ENCODE results near the gene GNGT1.

The GNGT1 gene

GRCh38 chr7:93906267-93906666 lies at the start of gene GNGT1:
GNGT1 (plus strand) TSS chr7:93906567; CDS start chr7:93906747, 180 bp downstream.
- DNase-seq: no peak

GRCh38 chr7:93858857-93859256 lies 47.5 kb upstream of the GNGT1 start:
- DNase-seq: no peak

GRCh38 chr7:93860261-93860660 lies 46.1 kb upstream of the GNGT1 start:
- no peak for DNase-seq

- no peak for DNase-seq
Observed at GRCh38 chr7:93861325-93861949, 44.9 kb upstream of the GNGT1 start.

- DNase-seq: no peak
Observed at GRCh38 chr7:93862651-93863050, 43.7 kb upstream of the GNGT1 start.

- DNase-seq: no peak
Observed at GRCh38 chr7:93866886-93867285, 39.5 kb upstream of the GNGT1 start.

GRCh38 chr7:93873998-93874574 lies 32.3 kb upstream of the GNGT1 start:
- DNase-seq: no peak

GRCh38 chr7:93877742-93878141 lies 28.6 kb upstream of the GNGT1 start:
- no peak for DNase-seq

GRCh38 chr7:93879356-93879755 lies 27.0 kb upstream of the GNGT1 start:
- DNase-seq: no peak

GRCh38 chr7:93882468-93882867 lies 23.9 kb upstream of the GNGT1 start:
- no peak for DNase-seq

GRCh38 chr7:93883078-93883916 lies 23.1 kb upstream of the GNGT1 start:
- DNase-seq: no peak

- DNase-seq: no peak
Observed at GRCh38 chr7:93883917-93884345, 22.4 kb upstream of the GNGT1 start.

- DNase-seq: no peak
Observed at GRCh38 chr7:93884541-93884940, 21.8 kb upstream of the GNGT1 start.

GRCh38 chr7:93889261-93889660 lies 17.1 kb upstream of the GNGT1 start:
- DNase-seq: no peak

- DNase-seq: no peak
Observed at GRCh38 chr7:93890041-93890463, 16.3 kb upstream of the GNGT1 start.

- DNase-seq: no peak
Observed at GRCh38 chr7:93890464-93891068, 15.8 kb upstream of the GNGT1 start, which contains the start of gene TFPI2. TFPI2 (minus strand) TSS chr7:93890753; CDS start chr7:93890678, 75 bp downstream.

GRCh38 chr7:93894426-93894825 lies 11.9 kb upstream of the GNGT1 start:
- DNase-seq: no peak

- no peak for DNase-seq
Observed at GRCh38 chr7:93894966-93895640, 11.3 kb upstream of the GNGT1 start.

- DNase-seq: no peak
Observed at GRCh38 chr7:93895859-93896600, 10.3 kb upstream of the GNGT1 start.

GRCh38 chr7:93897680-93898079 lies 8.7 kb upstream of the GNGT1 start:
- no peak for DNase-seq
